Kidney capillary endothelial cell (primary cell): Measurements from ENCODE around the gene IL6ST.
"Not testable (repeated sequence)": the region's sequence is repeated elsewhere in the genome, so short reads cannot be mapped to it uniquely, and the experiment has no call there.

Experiments used
- DNase-seq: peaks from one replicate; pipeline ENCODE4 v3.0.0-alpha.2; 2018; ENCODE audit warnings: low spot score

The IL6ST gene

DNA sequence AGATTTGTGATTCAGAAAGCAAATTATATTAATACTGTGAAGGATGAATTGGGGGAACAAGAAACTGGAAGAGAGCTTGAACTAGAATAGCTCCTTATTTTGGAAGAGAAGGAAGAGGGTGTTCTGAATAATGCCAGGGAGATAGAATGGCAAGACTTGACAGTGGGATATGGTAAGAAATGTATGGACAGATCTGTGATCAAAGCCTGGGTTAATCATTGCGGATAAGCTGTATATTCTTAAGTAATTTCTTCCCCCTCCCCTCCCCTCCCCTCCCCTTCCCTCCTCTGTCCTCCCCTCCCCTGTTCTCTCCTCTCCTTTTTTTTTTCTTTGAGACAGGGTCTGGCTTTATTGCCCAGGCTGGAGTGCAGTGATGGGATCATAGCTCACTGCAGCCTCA, 10.1 kb upstream of the IL6ST start:
- no peak for DNase-seq

DNA sequence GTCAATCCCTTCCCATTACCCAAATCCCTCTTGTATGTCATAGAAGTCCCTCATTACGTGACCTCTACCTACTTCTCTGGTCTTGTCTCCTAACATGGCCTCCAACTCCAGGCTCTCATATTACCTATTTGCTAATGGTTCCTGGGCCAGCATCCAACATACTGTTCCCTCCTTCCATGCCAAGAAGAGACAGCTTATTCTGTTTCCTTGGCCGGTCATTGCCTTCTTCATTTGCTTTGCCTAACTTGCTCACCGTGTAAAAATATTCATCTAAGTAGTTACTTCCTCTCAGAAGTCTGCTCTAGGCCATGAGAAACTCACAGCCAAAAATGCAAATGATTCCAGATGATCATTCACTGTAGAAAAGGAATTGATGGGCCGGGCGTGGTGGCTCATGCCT, 8.9 kb upstream of the IL6ST start:
- DNase-seq = no peak

DNA sequence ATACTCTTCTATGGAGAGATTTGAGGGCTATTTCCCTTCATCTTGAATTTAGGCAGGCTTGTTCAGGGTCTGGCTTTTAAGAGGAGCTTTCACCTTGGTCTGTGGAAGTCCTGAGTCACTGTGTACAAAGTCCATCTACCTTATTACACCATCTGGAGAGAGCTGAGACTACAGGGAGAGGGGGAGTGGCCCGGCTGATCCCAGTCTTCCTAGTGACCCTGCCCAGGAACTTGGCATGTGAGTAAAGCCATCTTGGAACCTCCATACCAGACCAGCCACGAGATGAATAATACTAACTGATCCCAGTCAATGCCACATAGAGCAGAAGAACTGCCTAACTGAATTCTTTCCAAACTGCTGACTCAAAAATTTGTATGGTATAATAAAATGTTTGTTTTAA, 8.4 kb upstream of the IL6ST start:
- no peak for DNase-seq

DNA sequence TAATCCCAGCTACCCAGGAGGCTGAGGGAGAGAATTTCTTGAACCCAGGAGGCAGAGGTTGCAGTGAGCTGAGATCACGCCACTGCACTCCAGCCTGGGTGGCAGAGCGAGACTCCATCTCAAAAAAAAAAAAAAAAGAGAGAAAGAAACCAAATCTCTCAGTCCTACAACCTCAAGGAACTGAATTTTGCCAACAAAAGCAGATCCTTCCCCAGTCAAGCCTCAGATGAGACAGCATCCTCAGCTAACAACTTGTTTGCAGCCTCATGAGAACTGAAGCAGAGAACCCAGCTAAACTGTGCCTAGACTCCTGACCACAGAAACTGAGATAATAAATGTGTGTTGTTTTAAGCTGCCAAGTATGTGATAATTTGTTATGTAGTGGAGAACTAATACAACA, 7.5 kb upstream of the IL6ST start:
- DNase-seq = no peak

DNA sequence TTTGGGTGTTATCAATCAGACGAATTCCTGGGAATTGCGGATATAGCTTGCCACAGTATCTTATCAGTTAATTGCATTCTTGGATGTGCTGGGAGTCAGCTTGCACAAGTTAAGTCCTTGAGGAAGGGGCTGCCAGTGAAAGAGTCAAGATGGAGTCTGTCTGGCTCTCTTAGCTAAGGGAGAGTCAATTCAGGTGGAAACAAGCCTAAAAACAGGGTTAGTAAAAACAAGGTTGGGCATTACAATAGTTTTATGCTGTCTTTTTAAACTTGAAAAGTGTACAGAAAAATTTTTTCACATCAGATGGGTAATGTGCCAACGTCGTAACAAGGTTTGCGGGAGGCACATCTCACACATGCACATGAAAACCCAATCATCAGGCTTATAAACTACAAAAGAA, 5.5 kb upstream of the IL6ST start:
- DNase-seq = not testable (repeated sequence)

DNA sequence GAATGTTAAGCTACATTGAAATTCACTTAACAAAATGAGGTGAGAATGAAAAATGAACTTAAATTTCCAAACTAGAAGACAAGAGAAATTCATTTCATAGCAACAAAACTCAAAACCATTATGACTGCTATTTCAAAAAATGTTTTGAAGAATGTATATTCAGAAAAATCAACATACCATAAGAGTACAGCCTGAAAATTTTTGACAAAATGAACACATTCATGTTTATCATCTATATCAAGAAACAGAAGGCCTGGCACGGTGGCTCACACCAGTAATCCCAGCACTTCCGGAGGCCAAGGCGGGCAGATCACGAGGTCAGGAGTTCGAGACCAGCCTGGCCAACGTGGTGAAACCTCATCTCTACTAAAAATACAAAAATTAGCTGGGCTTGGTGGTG, 4.2 kb upstream of the IL6ST start:
- DNase-seq = no peak

DNA sequence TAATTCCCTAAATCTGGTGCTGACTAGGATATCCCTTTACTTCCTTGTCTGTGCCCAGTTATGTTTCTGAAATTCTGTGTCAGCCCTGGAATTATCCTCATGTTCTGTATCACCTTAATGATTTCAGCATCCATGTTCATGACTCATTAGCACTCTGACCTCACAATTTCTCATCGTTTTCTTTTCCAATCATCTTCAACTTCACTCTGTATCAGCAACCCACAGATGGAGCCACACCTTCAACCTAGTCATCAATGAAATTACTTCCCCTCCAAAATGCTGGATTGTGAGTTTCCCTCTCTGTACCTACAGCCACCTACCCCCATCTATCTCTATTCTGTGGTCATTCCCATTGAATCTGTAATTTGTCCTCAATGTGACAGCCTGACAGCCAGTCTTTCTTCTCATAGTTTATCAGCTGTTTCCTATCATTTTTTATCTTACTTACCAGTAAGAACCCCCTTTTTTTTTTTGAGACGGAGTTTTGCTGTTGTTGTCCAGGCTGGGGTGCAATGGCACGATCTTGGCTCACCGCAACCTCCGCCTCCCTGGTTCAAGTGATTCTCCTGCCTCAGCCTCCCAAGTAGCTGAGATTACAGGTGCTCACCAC, 3.1 kb upstream of the IL6ST start:
- peak; percentile 51 for DNase-seq

DNA sequence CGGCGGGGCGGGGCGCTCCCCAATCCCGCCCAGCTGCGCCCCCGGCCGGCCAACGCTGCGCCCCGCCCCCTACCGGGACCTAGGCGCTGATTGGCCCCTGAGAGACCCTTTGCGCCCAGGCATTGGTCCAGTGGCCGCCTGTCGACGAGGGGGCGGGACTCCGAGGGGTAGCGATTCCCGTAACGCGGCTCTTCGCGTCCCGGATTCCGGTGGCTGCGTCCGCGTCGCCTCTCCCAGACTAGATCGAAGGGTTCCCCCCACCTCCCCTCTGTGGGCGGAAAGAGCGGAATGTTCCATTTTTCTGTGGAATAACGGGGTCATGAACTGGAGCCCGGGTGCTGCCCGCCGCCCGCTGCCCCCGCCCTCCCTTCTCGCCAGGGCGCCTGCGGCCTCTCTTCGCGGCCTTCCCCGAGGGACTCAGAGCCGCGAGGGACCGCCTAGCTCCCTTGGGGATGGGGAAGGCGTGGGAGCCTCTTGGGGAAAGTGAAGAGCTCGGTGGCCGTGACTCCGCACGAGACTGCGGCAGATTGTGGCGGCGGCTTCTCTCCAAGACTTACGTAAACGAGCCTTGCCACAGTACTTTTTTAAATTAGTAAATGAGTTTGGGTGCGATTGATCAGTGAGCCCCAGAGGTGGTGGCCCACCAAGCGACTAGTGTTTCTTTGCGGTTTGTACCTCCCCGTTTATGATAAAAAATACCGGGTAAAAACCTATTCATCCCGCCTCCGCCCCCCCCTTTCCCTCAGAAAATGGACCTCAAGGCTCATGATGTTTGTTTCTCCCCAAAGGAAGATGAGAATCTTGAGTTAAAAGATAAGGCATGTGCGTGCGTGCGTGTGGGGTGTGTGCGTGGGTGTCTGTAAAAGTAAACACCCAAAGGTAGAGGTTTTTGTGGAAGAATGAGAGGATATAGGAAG, 493 bp upstream of the IL6ST start:
- peak; percentile 97 for DNase-seq

DNA sequence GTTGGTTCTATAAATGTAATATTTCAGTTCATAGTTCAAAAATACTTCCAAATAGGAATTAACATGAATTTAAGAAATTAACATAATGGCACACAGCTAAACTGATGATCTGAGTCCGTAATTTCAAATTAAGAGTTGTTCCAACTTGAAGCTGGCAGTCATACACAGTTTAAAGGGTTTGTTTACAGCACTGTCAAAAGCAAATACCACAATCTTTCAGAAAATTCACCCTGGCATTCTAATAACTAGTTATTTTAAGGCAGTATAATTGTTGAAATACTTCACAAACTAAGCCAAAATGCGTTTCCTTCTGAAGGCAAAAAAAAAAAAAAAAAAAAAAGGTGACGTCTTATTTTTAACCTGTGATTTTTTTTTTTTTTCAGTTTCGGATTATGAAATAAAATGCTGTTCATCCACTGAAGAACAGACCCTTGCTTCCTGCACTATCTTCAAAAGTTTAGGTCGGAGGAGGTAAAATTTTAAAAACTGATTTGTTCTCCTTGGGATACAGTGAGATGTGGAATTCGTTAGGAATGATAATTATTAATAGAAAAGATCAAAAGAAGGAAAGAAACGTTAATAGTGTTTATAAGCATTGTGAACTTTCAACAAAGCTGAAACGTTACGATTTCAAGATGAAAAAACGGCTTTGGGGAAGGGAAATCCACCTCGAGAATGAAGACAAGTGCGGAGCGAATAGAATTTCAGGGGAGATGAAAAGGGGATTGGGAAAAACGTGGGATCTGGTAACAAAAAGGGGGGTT, 850 bp downstream of the IL6ST start:
- DNase-seq = no peak

DNA sequence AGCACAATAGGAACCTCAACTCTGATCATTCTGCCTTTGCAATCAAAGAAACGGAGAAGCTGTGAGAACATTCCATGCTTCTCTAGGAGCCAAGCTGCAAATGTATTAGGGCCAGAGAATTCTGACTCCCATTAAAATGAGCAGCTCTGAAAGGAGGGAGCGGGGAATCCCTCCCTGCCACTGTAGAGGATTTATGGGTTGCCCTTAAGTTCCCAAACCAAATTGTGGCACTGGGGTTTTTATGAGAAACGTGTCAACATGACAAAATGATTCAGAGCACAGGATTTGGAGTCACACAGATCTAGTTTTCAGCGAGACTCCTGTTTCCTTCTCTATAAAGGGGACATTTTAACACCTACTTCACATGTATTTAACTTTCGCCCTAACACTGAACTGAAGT, 1.8 kb downstream of the IL6ST start:
- DNase-seq = no peak

DNA sequence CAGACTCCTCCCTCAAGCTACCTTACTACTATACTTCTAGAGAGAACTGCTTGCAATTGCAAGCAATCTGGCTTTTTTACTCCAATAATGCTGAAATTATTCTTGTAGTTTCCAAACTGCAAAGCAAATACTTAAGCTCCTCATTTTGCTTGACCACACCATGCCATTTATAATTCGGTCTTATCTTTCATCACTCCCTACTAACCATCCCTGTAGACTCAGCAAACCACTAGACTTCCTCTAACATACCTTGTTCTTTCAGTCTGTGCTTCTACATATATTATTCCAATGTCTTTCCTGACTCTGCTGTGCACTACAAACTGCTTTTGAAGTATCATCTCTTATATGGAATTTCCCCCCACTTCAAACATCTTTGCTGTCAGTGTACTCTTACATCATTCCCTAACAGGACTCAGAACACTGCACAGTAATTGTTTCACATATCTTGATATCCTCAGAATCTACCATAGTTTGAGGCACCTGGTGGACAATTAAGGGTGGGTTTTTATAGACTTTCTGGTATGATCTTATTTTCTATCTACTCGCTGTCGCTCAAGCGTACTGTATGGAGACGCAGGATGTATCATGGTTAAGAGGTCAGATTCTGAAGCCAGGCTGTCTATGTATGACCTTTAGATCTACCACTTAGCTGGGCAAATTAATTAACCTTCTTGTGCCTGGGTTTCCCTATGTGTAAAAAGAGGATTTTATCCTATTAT, 2.8 kb downstream of the IL6ST start:
- no peak for DNase-seq

DNA sequence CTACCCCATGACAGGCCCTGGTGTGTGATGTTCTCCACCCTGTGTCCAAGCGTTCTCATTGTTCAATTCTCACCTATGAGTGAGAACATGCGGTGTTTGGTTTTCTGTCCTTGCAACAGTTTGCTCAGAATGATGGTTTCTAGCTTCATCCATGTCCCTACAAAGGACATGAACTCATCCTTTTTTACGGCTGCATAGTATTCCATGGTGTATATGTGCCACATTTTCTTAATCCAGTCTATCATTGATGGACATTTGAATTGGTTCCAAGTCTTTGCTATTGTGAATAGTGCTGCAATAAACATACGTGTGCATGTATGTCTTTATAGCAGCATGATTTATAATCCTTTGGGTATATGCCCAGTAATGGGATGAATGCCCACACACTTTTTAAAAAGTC, 3.9 kb downstream of the IL6ST start:
- DNase-seq = not testable (repeated sequence)

DNA sequence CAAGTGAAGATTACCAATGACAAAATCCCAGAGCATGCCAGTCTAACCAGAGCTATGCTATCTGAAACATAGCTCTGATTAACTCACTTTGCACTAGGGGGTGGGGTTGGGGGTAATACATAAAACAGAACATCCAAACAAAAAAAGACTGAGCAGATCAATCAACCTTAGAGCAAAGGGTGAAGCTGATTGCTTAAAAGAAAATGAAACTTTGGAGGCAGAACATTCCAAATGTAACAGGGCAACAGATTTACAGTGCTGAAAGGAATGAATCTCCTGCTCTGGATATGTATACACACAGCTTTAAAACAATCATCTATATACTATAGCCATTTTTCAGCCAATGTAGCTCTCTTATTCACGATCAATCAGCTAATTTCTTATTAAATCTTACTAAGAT, 4.9 kb downstream of the IL6ST start:
- DNase-seq = no peak

DNA sequence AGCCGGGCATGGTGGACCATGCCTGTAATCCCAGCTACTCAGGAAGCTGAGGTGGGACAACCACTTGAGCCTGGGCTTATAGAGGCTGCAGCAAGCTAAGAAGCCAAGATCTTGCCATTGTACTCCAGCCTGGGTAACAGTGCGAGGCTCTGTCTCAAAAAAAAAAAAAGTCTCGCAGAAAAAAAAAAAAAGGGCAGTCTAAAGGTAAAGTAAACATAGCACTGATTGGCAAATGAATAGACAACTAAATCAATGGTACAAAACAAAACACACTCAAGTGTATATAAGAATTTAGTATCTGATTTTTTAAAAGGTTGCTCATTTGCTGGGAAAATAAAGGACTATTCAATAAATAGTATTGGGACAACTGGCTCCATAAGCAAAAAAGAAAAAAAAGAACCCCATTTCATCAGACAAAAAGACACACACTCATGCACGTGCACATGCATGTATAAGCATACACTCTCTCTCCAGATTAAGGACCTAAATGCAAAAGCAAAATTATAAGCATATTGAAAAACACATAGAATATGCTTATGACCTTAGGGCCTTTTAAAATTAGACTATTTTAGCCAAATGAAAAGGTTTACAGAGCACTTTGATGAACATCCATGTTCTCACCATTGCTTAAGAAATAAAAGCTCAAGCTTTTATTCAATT, 5.7 kb downstream of the IL6ST start:
- DNase-seq = no peak

DNA sequence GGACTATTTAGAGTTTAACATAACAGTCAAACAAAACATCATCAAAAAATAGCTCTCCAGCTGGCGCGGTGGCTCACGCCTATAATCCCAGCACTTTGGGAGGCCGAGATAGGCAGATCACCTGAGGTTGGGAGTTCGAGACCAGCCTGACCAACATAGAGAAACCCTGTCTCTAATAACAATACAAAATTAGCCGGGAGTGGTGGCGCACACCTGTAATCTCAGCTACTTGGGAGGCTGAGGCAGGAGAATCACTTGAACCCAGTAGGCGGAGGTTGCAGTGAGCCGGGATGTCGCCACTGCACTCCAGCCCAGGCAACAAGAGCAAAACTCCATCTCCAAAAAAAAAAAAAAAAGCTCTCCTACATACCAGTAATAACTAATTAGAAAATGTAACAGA, 6.3 kb downstream of the IL6ST start:
- DNase-seq = not testable (repeated sequence)

DNA sequence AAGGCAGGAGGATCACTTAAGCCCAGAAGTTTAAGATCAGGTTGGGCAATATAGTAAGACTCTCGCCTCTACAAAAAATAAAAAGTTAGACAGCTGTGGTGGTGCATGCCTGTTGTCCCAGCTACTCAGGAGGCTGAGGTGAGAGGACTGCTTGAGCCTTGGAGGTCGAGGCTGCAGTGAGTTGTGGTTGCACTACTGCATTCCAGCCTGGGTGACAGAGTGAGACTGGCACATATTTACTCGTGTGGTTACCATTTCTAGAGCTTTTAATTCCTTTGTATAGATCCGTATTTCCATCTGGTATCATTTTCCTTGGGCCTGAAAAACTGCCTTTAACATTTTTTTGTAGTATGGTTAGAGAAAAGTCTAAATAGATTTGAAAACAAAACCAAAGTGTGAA, 7.8 kb downstream of the IL6ST start:
- no peak for DNase-seq

DNA sequence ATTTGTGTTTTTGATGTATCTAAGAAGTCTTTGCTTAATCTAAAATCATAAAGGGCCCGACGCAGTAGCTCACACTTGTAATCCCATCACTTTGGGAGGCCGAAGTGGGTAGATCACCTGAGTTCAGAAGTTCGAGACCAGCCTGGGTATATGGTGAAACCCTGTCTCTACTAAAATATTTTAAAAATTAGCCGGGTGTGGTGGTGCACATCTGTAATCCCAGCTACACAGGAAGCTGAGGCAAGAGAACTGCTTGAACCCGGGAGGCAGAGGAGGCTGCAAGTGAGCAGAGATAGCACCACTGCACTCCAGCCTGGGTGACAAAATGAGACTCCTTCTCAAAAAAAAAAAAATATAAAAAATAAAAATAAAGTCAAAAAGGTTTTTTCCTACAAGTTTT, 9.6 kb downstream of the IL6ST start:
- DNase-seq = no peak

DNA sequence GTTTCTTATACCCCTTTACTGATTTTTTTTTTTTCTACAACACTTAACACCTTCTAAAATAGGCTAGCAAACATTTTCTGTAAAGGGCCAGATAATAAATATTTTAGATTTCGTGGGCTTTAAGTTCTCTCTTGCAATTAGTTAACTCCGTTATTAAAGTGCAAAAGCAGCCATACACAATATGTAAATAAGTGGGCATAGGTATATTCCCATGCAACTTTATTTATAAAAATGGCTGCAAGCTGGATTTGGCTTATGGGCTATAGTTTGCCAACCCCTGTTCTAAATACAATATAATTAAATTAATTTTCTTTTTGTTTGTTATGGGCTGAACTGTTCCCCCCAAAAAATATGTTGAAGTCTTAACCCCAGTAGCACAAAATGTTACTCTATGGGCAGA, 10.8 kb downstream of the IL6ST start:
- no peak for DNase-seq

DNA sequence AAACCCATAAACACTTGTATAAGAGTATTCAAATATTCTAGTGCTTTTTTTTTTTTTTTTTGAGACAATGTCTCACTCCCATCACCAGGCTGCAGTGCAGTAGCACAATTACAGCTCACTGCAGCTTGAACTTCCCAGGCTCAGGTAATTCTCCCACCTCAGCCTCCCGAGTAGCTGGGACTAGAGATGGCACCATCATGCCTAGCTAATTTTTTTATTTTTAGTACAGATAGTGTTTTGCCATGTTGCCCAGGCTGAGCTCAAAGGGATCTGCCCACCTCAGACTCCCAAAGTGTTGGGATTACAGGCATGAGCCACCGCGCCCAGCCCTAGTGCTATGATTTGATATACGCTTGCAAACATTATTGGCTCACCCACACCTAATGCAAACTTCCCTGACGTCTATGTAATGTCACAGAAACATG, 11.8 kb downstream of the IL6ST start:
- no peak for DNase-seq

DNA sequence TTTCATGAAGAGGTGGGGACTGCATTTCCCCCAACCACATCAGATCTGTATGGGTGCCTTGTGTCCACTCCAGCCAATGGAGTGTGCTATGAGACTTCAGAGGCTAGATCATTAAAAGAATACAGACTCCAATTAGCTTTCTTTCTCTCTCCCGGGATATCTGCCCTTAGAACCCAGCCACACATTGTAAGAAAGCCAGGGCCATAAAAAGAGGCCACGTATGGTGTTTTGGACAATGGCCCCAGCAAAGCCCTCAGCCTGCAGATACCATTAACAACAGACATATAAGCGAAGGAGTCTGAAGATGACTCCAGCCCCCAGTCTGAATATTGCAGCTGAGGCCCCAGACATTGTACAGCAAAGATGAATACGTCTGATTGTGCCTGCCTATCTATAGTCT, 21.5 kb downstream of the IL6ST start:
- DNase-seq = no peak

DNA sequence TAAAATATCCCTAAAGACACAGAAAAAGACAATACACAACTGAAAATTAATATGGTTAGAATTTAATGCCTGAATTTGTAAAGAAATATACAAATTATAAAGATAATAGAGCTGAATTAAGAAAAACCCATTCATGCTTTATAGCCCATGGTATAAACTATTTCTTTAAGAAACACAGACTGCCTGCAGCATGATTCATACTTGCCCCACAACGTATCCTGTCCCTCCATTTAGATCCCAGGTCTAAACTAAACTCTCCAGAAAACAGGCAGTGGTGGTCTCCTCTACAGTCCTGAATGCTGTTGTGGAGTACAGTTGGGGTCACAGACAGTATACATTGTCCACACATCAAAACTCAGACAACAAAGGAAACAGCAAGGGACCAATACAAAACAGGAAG, 24.8 kb downstream of the IL6ST start:
- peak; percentile 34 for DNase-seq

DNA sequence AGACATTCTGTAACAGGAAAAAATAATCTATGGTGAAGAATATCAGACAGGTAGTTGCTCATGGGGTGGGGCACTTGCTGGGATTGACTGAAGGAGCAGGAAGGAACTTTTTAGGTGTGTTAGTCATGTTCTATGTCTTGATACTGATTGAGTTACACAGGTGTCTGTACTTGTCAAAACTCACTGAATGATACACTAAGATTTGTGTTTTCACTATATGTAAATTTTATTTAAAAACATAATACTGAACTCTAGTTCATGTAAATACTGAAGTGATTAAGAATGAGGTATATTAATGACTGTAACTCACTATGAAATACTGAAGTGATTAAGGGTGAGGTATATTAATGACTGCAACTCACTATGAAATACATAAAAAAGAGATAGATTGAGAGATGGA, 28.5 kb downstream of the IL6ST start:
- no peak for DNase-seq
